ENCODE results near the gene TINAG.

The TINAG gene

DNA sequence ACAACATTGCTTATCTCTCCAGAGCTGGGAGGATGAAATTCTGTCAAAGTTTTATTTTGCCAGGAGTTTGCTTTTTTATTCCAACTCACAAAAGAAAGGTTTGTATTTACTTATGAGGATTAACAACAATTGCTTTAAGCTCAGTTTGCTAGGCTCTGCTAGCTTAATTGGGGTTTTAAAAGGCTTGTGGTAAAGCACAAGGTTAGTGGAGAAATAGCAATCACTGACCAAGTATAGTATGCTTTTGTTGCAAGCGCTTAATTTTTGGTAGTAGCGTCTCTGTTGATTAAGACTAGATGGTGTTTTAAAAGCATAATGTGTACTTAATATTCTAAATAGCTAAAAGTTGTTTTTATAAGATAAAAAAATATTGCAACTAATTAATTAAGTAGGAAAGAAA is 45.7 kb downstream of the TINAG start:
- no peak overlapping the region for H3K27ac ChIP-seq (ENCODE audit: low read depth, low read length)
- H3K4me3 ChIP-seq (ENCODE audit: insufficient read depth, low read length, poor library complexity, severe bottlenecking): no peak overlapping the region
- no peaks in the 10 kb centered on the region for H3K27me3 ChIP-seq (ENCODE audit: low read length)
- no peaks in the 10 kb centered on the region for H3F3A ChIP-seq (ENCODE audit: insufficient read depth)
- H4K20me1 ChIP-seq (ENCODE audit: low read depth, low read length): no peaks in the 10 kb centered on the region
- H3K9ac ChIP-seq (ENCODE audit: low read length): no peak overlapping the region
- no peaks in the 10 kb centered on the region for H3K9me2 ChIP-seq (replicated peaks; ENCODE audit: insufficient read depth, low read length)
- H3K36me3 ChIP-seq (ENCODE audit: low read length): no peaks in the 10 kb centered on the region
- H2AFZ ChIP-seq (ENCODE audit: low read depth, low read length, severe bottlenecking): no peak overlapping the region
- H3K9me3 ChIP-seq (ENCODE audit: insufficient read depth, low read length): no peaks in the 10 kb centered on the region
- TF ChIP-seq EZH2phosphoT487 (conservative IDR thresholded peaks at IDR 0.05; ENCODE audit: low read length): no peak
- TF ChIP-seq, protein P1, sequence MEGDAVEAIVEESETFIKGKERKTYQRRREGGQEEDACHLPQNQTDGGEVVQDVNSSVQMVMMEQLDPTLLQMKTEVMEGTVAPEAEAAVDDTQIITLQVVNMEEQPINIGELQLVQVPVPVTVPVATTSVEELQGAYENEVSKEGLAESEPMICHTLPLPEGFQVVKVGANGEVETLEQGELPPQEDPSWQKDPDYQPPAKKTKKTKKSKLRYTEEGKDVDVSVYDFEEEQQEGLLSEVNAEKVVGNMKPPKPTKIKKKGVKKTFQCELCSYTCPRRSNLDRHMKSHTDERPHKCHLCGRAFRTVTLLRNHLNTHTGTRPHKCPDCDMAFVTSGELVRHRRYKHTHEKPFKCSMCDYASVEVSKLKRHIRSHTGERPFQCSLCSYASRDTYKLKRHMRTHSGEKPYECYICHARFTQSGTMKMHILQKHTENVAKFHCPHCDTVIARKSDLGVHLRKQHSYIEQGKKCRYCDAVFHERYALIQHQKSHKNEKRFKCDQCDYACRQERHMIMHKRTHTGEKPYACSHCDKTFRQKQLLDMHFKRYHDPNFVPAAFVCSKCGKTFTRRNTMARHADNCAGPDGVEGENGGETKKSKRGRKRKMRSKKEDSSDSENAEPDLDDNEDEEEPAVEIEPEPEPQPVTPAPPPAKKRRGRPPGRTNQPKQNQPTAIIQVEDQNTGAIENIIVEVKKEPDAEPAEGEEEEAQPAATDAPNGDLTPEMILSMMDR (IDR thresholded peaks at IDR 0.05; ENCODE audit: insufficient read depth, low read length, poor library complexity, severe bottlenecking): no peak
- H3K4me2 ChIP-seq (ENCODE audit: low read depth, low read length, poor library complexity, severe bottlenecking): no peak overlapping the region
- H3K79me2 ChIP-seq (ENCODE audit: insufficient read depth, low read length): no peaks in the 10 kb centered on the region

DNA sequence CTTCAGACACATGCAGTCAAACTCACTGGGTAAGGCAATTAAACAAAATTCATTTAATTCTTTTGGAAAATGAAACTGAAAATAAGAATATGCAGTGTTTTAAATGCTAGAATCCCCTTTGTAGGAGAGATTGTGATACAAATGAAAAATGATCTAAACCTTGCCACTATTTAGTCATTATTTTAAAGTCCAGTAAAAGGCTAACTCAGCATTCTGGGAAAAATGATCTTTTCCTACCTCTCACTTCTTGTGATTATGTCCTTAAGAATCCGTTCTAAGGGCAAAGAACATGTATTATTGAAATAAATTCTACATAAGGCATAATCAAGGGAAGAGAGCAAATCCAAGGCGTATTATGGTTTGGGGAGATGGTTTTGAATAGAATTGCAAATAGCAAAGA is 46.4 kb downstream of the TINAG start:
- no peak for TF ChIP-seq EZH2phosphoT487 (conservative IDR thresholded peaks at IDR 0.05; ENCODE audit: low read length)
- TF ChIP-seq, protein P1 (IDR thresholded peaks at IDR 0.05; ENCODE audit: insufficient read depth, low read length, poor library complexity, severe bottlenecking): no peak

DNA sequence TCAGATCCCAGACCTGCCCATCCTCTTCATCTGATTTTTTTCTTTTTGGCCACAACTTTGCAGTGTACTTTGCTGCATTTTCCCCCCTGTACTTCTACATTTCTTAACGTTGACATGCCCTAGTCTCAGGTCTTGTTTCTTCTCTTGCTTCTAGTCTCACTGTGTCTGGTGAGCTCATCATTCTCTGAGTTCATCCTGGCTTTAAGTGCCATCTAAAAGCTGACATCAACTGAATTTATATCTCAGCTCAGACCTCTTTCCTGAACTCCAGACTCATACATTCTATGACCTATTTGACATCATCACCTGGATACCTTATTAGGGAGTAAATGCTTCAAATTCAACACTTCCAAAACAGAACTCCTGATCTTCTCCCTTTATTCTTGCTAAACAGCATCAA is 48.9 kb downstream of the TINAG start:
- Histone ChIP-seq H3K4me3 (ENCODE audit: insufficient read depth, low read length, poor library complexity, severe bottlenecking) (no peak overlapping the region), H3K4me2 (ENCODE audit: low read depth, low read length, poor library complexity, severe bottlenecking) (no peak overlapping the region), H3K79me2 (ENCODE audit: insufficient read depth, low read length) (no peaks in the 10 kb centered on the region), H3K9me2 (replicated peaks; ENCODE audit: insufficient read depth, low read length) (no peaks in the 10 kb centered on the region), H2AFZ (ENCODE audit: low read depth, low read length, severe bottlenecking) (no peak overlapping the region), H3K9ac (ENCODE audit: low read length) (no peak overlapping the region), H3K27me3 (ENCODE audit: low read length) (no peaks in the 10 kb centered on the region), H4K20me1 (ENCODE audit: low read depth, low read length) (no peaks in the 10 kb centered on the region), H3K27ac (ENCODE audit: low read depth, low read length) (no peak overlapping the region), H3K36me3 (ENCODE audit: low read length) (no peaks in the 10 kb centered on the region), H3F3A (ENCODE audit: insufficient read depth) (no peaks in the 10 kb centered on the region), H3K9me3 (ENCODE audit: insufficient read depth, low read length) (no peaks in the 10 kb centered on the region)
- no peak for TF ChIP-seq EZH2phosphoT487 (conservative IDR thresholded peaks at IDR 0.05; ENCODE audit: low read length)
- TF ChIP-seq, protein P1 (IDR thresholded peaks at IDR 0.05; ENCODE audit: insufficient read depth, low read length, poor library complexity, severe bottlenecking): no peak

More for the DNA sequence above, 46.4 kb downstream of the TINAG start:
- no peaks in the 10 kb centered on the region for H3F3A ChIP-seq (ENCODE audit: insufficient read depth)
- no peak overlapping the region for H3K4me3 ChIP-seq (ENCODE audit: insufficient read depth, low read length, poor library complexity, severe bottlenecking)
- H3K9me2 ChIP-seq (replicated peaks; ENCODE audit: insufficient read depth, low read length): no peaks in the 10 kb centered on the region
- no peaks in the 10 kb centered on the region for H4K20me1 ChIP-seq (ENCODE audit: low read depth, low read length)
- no peaks in the 10 kb centered on the region for H3K27me3 ChIP-seq (ENCODE audit: low read length)
- H3K4me2 ChIP-seq (ENCODE audit: low read depth, low read length, poor library complexity, severe bottlenecking): no peak overlapping the region
- no peak overlapping the region for H3K9ac ChIP-seq (ENCODE audit: low read length)
- no peak overlapping the region for H2AFZ ChIP-seq (ENCODE audit: low read depth, low read length, severe bottlenecking)
- no peaks in the 10 kb centered on the region for H3K36me3 ChIP-seq (ENCODE audit: low read length)
- no peak overlapping the region for H3K27ac ChIP-seq (ENCODE audit: low read depth, low read length)
- no peaks in the 10 kb centered on the region for H3K9me3 ChIP-seq (ENCODE audit: insufficient read depth, low read length)
- no peaks in the 10 kb centered on the region for H3K79me2 ChIP-seq (ENCODE audit: insufficient read depth, low read length)
